WTC11 (cell line): ENCODE data around the gene SMARCA4. TPM values are rescaled to one million over a fixed set of nuclear protein-coding genes. Genes with fewer than 3 reads are reported as not detected.

Experiments used
- ATAC-seq: fragments of 200-7000 bp; cut with Tn5 transposase; 2 replicates; pipeline ENCODE4 v1.10.0; 2021; ENCODE audit warnings: mild to moderate bottlenecking, moderate library complexity
- CTCF ChIA-PET: fragments of 300-600 bp; sonication (Branson Sonifier 250); formaldehyde crosslinking; loops from one replicate; lab custom pipeline; 2021; ENCODE audit warnings: antibody characterized with exemption; lab: Charles Lee
- POLR2A ChIA-PET: fragments of 350-600 bp; sonication (Branson Sonifier 250); formaldehyde crosslinking; loops from one replicate; lab custom pipeline; 2021; ENCODE audit warnings: antibody characterized with exemption; lab: Charles Lee
- DNase-seq: peaks from one replicate; pipeline ENCODE4 v3.0.0; 2021; ENCODE audit warnings: low spot score
- H3K27ac Mint-ChIP-seq: 2 replicates; pipeline ENCODE4 v1.8.0; 2021; ENCODE audit warnings: mixed read lengths
- H3K27me3 Mint-ChIP-seq: 2 replicates; pipeline ENCODE4 v1.8.0; 2021; ENCODE audit warnings: low read depth, mild to moderate bottlenecking, moderate library complexity, mixed read lengths
- H3K36me3 Mint-ChIP-seq: 2 replicates; pipeline ENCODE4 v1.8.0; 2021; ENCODE audit warnings: mixed read lengths
- H3K4me1 Mint-ChIP-seq: 2 replicates; pipeline ENCODE4 v1.8.0; 2022; ENCODE audit warnings: mixed read lengths
- H3K4me3 Mint-ChIP-seq: 2 replicates; pipeline ENCODE4 v1.8.0; 2021; ENCODE audit warnings: mild to moderate bottlenecking, moderate library complexity, mixed read lengths
- H3K9me3 Mint-ChIP-seq: 2 replicates; pipeline ENCODE4 v1.8.0; 2021; ENCODE audit warnings: mixed read lengths
- ESRRA ChIP-seq: sonication (generic); formaldehyde crosslinking; IDR thresholded peaks from 2 replicates; pipeline ENCODE4 v1.8.1; 2022; ENCODE audit warnings: mild to moderate bottlenecking, missing genetic modification reagents, borderline replicate concordance
- FOXP1 ChIP-seq: sonication (generic); formaldehyde crosslinking; IDR thresholded peaks from 2 replicates; pipeline ENCODE4 v1.8.0; 2022; ENCODE audit warnings: missing genetic modification reagents, mild to moderate bottlenecking, moderate library complexity, borderline replicate concordance
- GRHL2 ChIP-seq: fragments of 250-450 bp; sonication (Bioruptor Pico); IDR thresholded peaks from 2 replicates; pipeline ENCODE4 v1.8.0; 2022; ENCODE audit warnings: mild to moderate bottlenecking, moderate library complexity; ENCODE audit not compliant: insufficient replicate concordance, severe bottlenecking
- GTF2I ChIP-seq: fragments of 250-450 bp; sonication (Bioruptor Pico); conservative IDR thresholded peaks from 2 replicates; pipeline ENCODE4 v1.4.0; 2021; ENCODE audit warnings: mild to moderate bottlenecking
- MXD4 ChIP-seq: fragments of 250-450 bp; sonication (Bioruptor Pico); IDR thresholded peaks from 2 replicates; pipeline ENCODE4 v1.8.0; 2021; ENCODE audit warnings: mild to moderate bottlenecking, moderate library complexity, borderline replicate concordance
- MYBL2 ChIP-seq: sonication (generic); formaldehyde crosslinking; IDR thresholded peaks from 2 replicates; pipeline ENCODE4 v1.8.1; 2023; ENCODE audit warnings: mild to moderate bottlenecking, moderate library complexity, missing genetic modification reagents
- PREB ChIP-seq: sonication (generic); formaldehyde crosslinking; IDR thresholded peaks from 2 replicates; pipeline ENCODE4 v1.8.1; 2022; ENCODE audit warnings: mild to moderate bottlenecking, missing genetic modification reagents, moderate library complexity, borderline replicate concordance
- RELA ChIP-seq: sonication (generic); formaldehyde crosslinking; IDR thresholded peaks from 2 replicates; pipeline ENCODE4 v1.8.1; 2022; ENCODE audit warnings: missing genetic modification reagents, mild to moderate bottlenecking, borderline replicate concordance
- ZNF121 ChIP-seq: sonication (generic); formaldehyde crosslinking; IDR thresholded peaks from 2 replicates; pipeline ENCODE4 v1.8.0; 2023; ENCODE audit warnings: missing genetic modification reagents
- ZNF671 ChIP-seq: fragments of 250-450 bp; sonication (Bioruptor Pico); IDR thresholded peaks from 2 replicates; pipeline ENCODE4 v1.8.0; 2021; ENCODE audit warnings: mild to moderate bottlenecking
- total RNA-seq: library from RNA; stranded (reverse); gene quantifications from 3 replicates; pipeline ENCODE4 v1.2.3, GENCODE V29; 2021
- TF ChIP-seq, protein P1 (sequence below): sonication (generic); formaldehyde crosslinking; IDR thresholded peaks from 2 replicates; pipeline ENCODE4 v1.8.1; 2023; ENCODE audit warnings: mild to moderate bottlenecking, missing genetic modification reagents
- TF ChIP-seq, protein P2 (sequence below): fragments of 250-450 bp; sonication (Bioruptor Pico); conservative IDR thresholded peaks from 2 replicates; pipeline ENCODE4 v1.9.0; 2021; ENCODE audit warnings: mild to moderate bottlenecking
- TF ChIP-seq, protein P3 (sequence below): fragments of 250-450 bp; sonication (Bioruptor Pico); IDR thresholded peaks from 2 replicates; pipeline ENCODE4 v1.9.0; 2021; ENCODE audit warnings: mild to moderate bottlenecking

Gene SMARCA4
- total RNA-seq, 1 experiment from 2014 or later: 295 TPM

DNA sequence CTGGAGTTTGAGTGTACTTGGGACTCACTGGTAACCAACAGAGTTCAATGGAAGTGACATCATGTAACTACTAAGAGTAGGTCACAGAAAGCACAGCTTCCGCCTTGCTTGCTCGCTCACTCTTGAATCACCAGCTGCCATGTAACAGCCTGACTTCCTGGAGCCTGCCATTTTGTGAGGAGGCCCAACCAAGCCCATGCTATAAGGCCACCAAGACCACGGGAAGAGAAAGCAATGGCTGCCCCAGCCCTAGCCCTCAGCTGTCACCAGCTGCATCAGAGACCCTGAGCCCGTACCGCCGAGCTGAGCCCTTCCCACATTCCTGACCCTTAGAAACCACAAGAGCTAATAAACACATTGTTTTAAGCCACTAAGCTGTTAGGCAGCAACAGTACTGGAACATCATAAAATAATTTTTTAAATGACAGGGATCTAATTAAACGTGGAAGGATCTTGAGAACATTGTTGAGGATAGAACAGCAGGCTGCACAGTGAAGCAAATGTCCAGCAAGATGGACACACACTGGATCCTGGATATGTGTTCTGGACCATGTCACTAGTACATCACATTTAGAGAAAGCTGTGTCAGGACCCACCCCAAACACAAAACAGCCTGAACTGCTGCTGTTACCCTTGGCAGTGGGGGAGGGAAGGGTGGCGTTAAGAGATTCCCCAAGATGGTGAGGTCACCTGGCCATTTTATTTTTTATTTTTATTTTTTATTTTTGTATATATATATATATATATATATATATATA, 106.7 kb downstream of the SMARCA4 start:
- Mint-ChIP-seq H3K27me3 (no peaks in the 10 kb centered on the region; the same call in 1 of the 2 replicates), H3K9me3 (0 out of 2 replicates have a peak, but pooled peaks cover 6% of the 10 kb centered on the region), H3K4me3 (no peak overlapping the region), H3K4me1 (peaks cover 16% of the 10 kb centered on the region), H3K36me3 (peaks cover 29% of the 10 kb centered on the region), H3K27ac (peak overlapping the region; percentile 58)
- DNase-seq: no peak
- POLR2A ChIA-PET: no interaction called here
- CTCF ChIA-PET: interaction anchor here (0.6 to 1.5 kb wide), 5 partner anchors 18 to 131 kb away, joined by 3 to 6 read pairs (median 4); no protein-coding TSS in a partner anchor
- TF ChIP-seq MYBL2 (CRISPR knock-in tag) (no peak), ESRRA (no peak)
- TF ChIP-seq, protein P1, sequence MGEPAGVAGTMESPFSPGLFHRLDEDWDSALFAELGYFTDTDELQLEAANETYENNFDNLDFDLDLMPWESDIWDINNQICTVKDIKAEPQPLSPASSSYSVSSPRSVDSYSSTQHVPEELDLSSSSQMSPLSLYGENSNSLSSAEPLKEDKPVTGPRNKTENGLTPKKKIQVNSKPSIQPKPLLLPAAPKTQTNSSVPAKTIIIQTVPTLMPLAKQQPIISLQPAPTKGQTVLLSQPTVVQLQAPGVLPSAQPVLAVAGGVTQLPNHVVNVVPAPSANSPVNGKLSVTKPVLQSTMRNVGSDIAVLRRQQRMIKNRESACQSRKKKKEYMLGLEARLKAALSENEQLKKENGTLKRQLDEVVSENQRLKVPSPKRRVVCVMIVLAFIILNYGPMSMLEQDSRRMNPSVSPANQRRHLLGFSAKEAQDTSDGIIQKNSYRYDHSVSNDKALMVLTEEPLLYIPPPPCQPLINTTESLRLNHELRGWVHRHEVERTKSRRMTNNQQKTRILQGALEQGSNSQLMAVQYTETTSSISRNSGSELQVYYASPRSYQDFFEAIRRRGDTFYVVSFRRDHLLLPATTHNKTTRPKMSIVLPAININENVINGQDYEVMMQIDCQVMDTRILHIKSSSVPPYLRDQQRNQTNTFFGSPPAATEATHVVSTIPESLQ (CRISPR knock-in tag): no peak
- no peak for ATAC-seq

DNA sequence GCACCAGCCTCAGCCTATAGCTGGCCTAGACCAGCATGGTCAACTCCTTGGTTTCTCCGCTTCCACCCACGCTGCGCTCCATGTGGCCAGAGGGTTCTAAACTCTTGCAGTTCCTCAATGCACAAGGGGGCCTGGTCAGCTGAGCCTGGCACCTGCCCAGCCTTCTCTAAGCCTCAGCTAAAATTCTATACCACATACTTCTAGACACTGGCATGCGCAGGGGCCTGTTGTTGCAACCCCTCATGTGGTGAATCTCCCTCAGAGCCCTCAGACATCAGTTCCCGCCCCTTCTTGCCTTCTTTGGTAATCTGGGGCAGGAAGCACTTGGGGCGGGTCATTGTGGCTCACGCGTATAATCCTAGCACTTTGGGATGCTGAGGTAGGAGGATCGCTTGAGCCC, 108.7 kb downstream of the SMARCA4 start:
- Mint-ChIP-seq H3K27me3 (no peaks in the 10 kb centered on the region; the same call in 1 of the 2 replicates), H3K4me1 (peaks cover 18% of the 10 kb centered on the region), H3K36me3 (peaks cover 21% of the 10 kb centered on the region), H3K4me3 (no peak overlapping the region), H3K9me3 (0 out of 2 replicates have a peak, but pooled peaks cover 6% of the 10 kb centered on the region), H3K27ac (peak overlapping the region; percentile 93)
- TF ChIP-seq GRHL2 (CRISPR knock-in tag) (no peak), ZNF671 (CRISPR knock-in tag) (no peak), RELA (CRISPR knock-in tag) (no peak), FOXP1 (CRISPR knock-in tag) (no peak), MXD4 (no peak), ZNF121 (no peak)
- TF ChIP-seq, protein P2, sequence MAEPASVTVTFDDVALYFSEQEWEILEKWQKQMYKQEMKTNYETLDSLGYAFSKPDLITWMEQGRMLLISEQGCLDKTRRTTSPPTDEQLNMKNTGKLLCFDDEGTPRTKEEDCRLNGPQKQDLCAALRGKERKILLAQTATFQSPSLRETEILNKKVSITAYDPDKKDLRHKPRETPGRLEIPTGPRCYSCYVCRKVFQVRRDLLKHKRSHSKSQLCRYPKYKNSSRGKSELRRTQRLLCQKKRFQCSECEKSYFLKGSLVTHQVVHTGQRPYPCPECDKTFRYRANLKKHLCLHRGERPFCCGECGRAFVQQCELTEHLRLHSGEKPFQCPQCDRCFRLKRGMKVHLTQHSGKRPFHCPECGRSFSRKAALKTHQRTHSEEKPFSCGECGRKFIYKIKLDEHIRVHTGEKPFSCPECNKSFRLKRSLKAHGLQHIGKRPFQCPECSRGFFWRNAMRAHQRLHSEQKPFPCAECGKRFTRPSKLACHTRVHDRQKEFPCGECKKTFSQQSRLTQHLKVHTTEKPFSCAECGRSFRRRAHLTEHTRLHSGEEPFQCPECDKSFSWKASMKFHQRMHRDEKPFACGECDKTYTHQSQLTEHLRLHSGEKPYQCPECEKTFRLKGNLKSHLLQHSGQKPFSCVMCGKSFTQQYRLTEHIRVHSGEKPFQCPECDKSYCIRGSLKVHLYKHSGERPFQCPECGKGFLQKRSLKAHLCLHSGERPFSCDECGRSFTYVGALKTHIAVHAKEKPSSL (CRISPR knock-in tag): no peak
- ChIA-PET CTCF (interaction anchor here (1.2 kb wide), 1 partner anchor 34 kb away, joined by 3 read pairs; no protein-coding TSS in a partner anchor), POLR2A (interaction anchor here (1.6 kb wide), 1 partner anchor 20 kb away, joined by 6 read pairs; the partner anchor contains the start of gene LDLR)
- ATAC-seq: peak; percentile 68
- no peak for DNase-seq

GRCh38 chr19:11070123-11070522, 109.3 kb downstream of the SMARCA4 start:
- Mint-ChIP-seq H3K27me3 (no peaks in the 10 kb centered on the region; the same call in 1 of the 2 replicates), H3K4me3 (no peak overlapping the region), H3K9me3 (0 out of 2 replicates have a peak, but pooled peaks cover 6% of the 10 kb centered on the region)
- DNase-seq: no peak
- TF ChIP-seq, protein P3, sequence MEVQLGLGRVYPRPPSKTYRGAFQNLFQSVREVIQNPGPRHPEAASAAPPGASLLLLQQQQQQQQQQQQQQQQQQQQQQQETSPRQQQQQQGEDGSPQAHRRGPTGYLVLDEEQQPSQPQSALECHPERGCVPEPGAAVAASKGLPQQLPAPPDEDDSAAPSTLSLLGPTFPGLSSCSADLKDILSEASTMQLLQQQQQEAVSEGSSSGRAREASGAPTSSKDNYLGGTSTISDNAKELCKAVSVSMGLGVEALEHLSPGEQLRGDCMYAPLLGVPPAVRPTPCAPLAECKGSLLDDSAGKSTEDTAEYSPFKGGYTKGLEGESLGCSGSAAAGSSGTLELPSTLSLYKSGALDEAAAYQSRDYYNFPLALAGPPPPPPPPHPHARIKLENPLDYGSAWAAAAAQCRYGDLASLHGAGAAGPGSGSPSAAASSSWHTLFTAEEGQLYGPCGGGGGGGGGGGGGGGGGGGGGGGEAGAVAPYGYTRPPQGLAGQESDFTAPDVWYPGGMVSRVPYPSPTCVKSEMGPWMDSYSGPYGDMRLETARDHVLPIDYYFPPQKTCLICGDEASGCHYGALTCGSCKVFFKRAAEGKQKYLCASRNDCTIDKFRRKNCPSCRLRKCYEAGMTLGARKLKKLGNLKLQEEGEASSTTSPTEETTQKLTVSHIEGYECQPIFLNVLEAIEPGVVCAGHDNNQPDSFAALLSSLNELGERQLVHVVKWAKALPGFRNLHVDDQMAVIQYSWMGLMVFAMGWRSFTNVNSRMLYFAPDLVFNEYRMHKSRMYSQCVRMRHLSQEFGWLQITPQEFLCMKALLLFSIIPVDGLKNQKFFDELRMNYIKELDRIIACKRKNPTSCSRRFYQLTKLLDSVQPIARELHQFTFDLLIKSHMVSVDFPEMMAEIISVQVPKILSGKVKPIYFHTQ (CRISPR knock-in tag): no peak
- no peak for TF ChIP-seq PREB
- TF ChIP-seq GTF2I: no peak
- TF ChIP-seq, all 79 proteins: peak for 0
- CTCF ChIA-PET: interaction anchor here (0.7 kb wide), 1 partner anchor 24 kb away, joined by 3 read pairs; no protein-coding TSS in a partner anchor
- peaks cover 16% of the 10 kb centered on the region for H3K36me3 Mint-ChIP-seq
- ATAC-seq: no peak
- H3K27ac Mint-ChIP-seq: 0 out of 2 replicates have a peak overlapping the region, but pooled peaks have one; percentile 93
- POLR2A ChIA-PET: interaction anchor here (1.6 kb wide), 1 partner anchor 19 kb away, joined by 6 read pairs; the partner anchor contains the start of gene LDLR
- H3K4me1 Mint-ChIP-seq: peaks cover 16% of the 10 kb centered on the region
